Liver (tissue), 3 donors: ENCODE data around the gene ORMDL2.

Source experiments
- ATF3 ChIP-seq: IDR thresholded peaks from 2 replicates; pipeline ENCODE4 v1.6.1; 2016; ENCODE audit warnings: antibody characterized with exemption
- EGR1 ChIP-seq, 2 donors: IDR thresholded peaks; 2 replicates each; pipeline ENCODE4 v1.6.1; 2016 to 2018; ENCODE audit warnings: antibody characterized with exemption in 2 of 2, low read depth in 2 of 2
- HNF4A ChIP-seq, 2 donors: conservative IDR thresholded peaks; 2 replicates each; pipeline ENCODE4 v1.6.1; 2016; ENCODE audit warnings: antibody characterized with exemption in 2 of 2, mild to moderate bottlenecking in 2 of 2
- HNF4G ChIP-seq: IDR thresholded peaks from 2 replicates; pipeline ENCODE4 v1.6.1; 2016; ENCODE audit warnings: antibody characterized with exemption
- JUND ChIP-seq, 2 donors: IDR thresholded peaks; 2 replicates each; pipeline ENCODE4 v1.6.1; 2016; ENCODE audit warnings: antibody characterized with exemption in 2 of 2
- REST ChIP-seq: IDR thresholded peaks from 2 replicates; pipeline ENCODE4 v1.6.1; 2016; ENCODE audit warnings: antibody characterized with exemption, mild to moderate bottlenecking
- SP1 ChIP-seq: IDR thresholded peaks from 2 replicates; pipeline ENCODE4 v1.6.1; 2018; ENCODE audit warnings: antibody characterized with exemption, mild to moderate bottlenecking
- TAF1 ChIP-seq: conservative IDR thresholded peaks from 2 replicates; pipeline ENCODE4 v1.6.1; 2016; ENCODE audit warnings: antibody characterized with exemption, mild to moderate bottlenecking
- YY1 ChIP-seq: IDR thresholded peaks from 2 replicates; pipeline ENCODE4 v1.6.1; 2016; ENCODE audit warnings: antibody characterized with exemption, mild to moderate bottlenecking
- TF ChIP-seq, protein P1 (sequence below): fragments of 150-350 bp; IDR thresholded peaks from 2 replicates; pipeline ENCODE4 v1.5.1; 2017; ENCODE audit warnings: improper control_type of control experiment, low read depth, low read length; ENCODE audit not compliant: missing input control
- TF ChIP-seq, protein P2 (sequence below): IDR thresholded peaks from 2 replicates; pipeline ENCODE4 v1.6.1; 2016; ENCODE audit warnings: antibody characterized with exemption
- donor health status: healthy.
- donor health status: healthy.

- TF ChIP-seq, protein P1, sequence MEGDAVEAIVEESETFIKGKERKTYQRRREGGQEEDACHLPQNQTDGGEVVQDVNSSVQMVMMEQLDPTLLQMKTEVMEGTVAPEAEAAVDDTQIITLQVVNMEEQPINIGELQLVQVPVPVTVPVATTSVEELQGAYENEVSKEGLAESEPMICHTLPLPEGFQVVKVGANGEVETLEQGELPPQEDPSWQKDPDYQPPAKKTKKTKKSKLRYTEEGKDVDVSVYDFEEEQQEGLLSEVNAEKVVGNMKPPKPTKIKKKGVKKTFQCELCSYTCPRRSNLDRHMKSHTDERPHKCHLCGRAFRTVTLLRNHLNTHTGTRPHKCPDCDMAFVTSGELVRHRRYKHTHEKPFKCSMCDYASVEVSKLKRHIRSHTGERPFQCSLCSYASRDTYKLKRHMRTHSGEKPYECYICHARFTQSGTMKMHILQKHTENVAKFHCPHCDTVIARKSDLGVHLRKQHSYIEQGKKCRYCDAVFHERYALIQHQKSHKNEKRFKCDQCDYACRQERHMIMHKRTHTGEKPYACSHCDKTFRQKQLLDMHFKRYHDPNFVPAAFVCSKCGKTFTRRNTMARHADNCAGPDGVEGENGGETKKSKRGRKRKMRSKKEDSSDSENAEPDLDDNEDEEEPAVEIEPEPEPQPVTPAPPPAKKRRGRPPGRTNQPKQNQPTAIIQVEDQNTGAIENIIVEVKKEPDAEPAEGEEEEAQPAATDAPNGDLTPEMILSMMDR = no peak
- TF ChIP-seq REST = no peak
- TF ChIP-seq TAF1 = no peak
- no peak for TF ChIP-seq HNF4G
- no peak for TF ChIP-seq EGR1 (IDR thresholded peaks at IDR 0.05; ENCODE audit: low read depth in 2 of 2)
- TF ChIP-seq HNF4A (conservative IDR thresholded peaks at IDR 0.05) = no peak
- TF ChIP-seq, protein P2, sequence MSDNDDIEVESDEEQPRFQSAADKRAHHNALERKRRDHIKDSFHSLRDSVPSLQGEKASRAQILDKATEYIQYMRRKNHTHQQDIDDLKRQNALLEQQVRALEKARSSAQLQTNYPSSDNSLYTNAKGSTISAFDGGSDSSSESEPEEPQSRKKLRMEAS = no peak
- TF ChIP-seq JUND (IDR thresholded peaks at IDR 0.05) = no peak
- no peak for TF ChIP-seq SP1
- TF ChIP-seq YY1 = no peak
- no peak for TF ChIP-seq ATF3
Observed at GRCh38 chr12:55788546-55788945, 29.3 kb upstream of the ORMDL2 start.
